Activated naive CD4-positive, alpha-beta T cell treated with anti-CD3 and anti-CD28 coated beads for 36 hours (primary cell): ENCODE measurements around the gene NPY5R. TPM values are rescaled to one million over a fixed set of nuclear protein-coding genes. Genes with fewer than 3 reads are reported as not detected.

Experiments used
- CTCF ChIA-PET: fragments of 350-600 bp; sonication (Branson Sonifier 250); formaldehyde crosslinking; loops from one replicate; lab custom pipeline; 2021; ENCODE audit warnings: antibody characterized with exemption; lab: Charles Lee
- DNase-seq: peaks from one replicate; pipeline ENCODE4 v3.0.0-alpha.2; 2020
- H3K27ac Mint-ChIP-seq: one replicate; pipeline ENCODE4 v1.8.0; 2021; ENCODE audit warnings: mild to moderate bottlenecking, mixed read lengths
- H3K27me3 Mint-ChIP-seq: one replicate; pipeline ENCODE4 v1.8.0; 2021; ENCODE audit warnings: low read depth, mixed read lengths
- H3K36me3 Mint-ChIP-seq: one replicate; pipeline ENCODE4 v1.8.0; 2021; ENCODE audit warnings: low read depth, mixed read lengths
- H3K4me1 Mint-ChIP-seq: one replicate; pipeline ENCODE4 v1.8.0; 2021; ENCODE audit warnings: low read depth, mixed read lengths
- H3K4me3 Mint-ChIP-seq: one replicate; pipeline ENCODE4 v1.8.0; 2021; ENCODE audit warnings: mild to moderate bottlenecking, moderate library complexity, mixed read lengths
- H3K9me3 Mint-ChIP-seq: one replicate; pipeline ENCODE4 v1.8.0; 2021; ENCODE audit warnings: mixed read lengths
- intact Hi-C: fragments of 100-400 bp; cut with micrococcal nuclease; formaldehyde crosslinking; loops from one replicate; pipeline ENCODE4 v1.15.1; 2023
- total RNA-seq, 2 experiments: library from RNA; stranded (reverse); gene quantifications; one replicate each; pipeline ENCODE4 v1.2.3, GENCODE V29; 2021

NPY5R gene
- total RNA-seq, 2 experiments from 2014 or later, result not detected

DNA sequence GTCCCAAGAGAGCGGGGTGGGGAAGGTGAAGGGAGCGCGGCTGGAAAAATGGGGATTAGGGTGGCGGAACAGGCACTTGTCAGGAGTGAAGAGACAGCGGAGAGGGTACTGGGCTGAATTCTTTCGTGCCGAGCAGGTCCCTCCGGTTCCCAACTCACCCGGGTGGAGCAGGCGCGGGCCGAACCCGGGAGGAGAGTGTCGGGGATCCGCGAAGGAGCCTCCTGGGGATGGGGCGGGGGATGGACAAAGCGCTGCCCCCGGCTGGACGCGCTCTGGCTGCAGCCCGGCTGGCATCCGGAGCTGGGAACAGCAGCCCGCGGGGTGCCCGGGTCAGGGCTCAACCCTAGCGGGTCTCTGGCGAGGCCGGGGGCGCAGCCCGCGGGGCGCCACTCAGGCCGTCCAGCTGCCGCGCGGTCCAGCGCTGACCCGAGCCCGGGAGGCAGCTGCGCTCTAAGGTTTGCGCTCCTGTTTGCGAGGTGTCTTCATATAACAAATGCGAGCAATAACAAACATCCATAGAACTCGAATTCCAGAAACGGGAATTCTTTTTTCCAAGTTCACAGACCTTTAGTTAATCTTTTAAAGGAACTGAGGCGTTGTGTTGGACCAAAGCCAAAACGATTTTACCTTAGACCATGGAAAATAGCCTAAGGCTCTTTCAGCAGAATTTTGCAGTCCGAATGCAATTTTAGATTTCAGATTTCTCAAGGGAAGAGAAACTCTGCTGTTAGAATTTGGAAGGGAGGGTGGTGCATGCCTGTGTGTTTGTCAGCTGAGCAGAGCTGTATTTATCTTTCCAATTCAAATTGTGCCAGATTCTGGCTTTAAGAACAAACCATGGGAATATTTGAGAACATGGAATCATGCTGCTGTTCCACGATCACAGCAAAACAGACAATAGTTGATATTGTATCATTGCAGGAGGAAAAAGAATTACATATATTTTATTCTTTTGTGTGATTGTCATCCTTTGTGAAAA is 744 bp downstream of the NPY5R start:
- Mint-ChIP-seq H3K4me3 (no peak overlapping the region), H3K27me3 (peaks cover 37% of the 10 kb centered on the region), H3K36me3 (no peaks in the 10 kb centered on the region), H3K27ac (no peak overlapping the region), H3K9me3 (no peaks in the 10 kb centered on the region), H3K4me1 (peaks cover 2% of the 10 kb centered on the region)
- CTCF ChIA-PET, result no interaction called here
- intact Hi-C loops, result no loop called here
- DNase-seq, result no peak

DNA sequence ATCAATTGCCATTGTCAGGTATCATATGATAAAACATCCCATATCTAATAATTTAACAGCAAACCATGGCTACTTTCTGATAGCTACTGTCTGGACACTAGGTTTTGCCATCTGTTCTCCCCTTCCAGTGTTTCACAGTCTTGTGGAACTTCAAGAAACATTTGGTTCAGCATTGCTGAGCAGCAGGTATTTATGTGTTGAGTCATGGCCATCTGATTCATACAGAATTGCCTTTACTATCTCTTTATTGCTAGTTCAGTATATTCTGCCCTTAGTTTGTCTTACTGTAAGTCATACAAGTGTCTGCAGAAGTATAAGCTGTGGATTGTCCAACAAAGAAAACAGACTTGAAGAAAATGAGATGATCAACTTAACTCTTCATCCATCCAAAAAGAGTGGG is 7.0 kb downstream of the NPY5R start:
- no peak overlapping the region for H3K27ac Mint-ChIP-seq
- no peaks in the 10 kb centered on the region for H3K9me3 Mint-ChIP-seq
- no peak overlapping the region for H3K4me3 Mint-ChIP-seq
- no peak for DNase-seq
- CTCF ChIA-PET, result interaction anchor here (0.6 kb wide), 1 partner anchor 84 kb away, joined by 3 read pairs; no protein-coding TSS in a partner anchor
- no peaks in the 10 kb centered on the region for H3K36me3 Mint-ChIP-seq
- intact Hi-C loops, result no loop called here
- peaks cover 20% of the 10 kb centered on the region for H3K27me3 Mint-ChIP-seq
- H3K4me1 Mint-ChIP-seq, result no peaks in the 10 kb centered on the region

DNA sequence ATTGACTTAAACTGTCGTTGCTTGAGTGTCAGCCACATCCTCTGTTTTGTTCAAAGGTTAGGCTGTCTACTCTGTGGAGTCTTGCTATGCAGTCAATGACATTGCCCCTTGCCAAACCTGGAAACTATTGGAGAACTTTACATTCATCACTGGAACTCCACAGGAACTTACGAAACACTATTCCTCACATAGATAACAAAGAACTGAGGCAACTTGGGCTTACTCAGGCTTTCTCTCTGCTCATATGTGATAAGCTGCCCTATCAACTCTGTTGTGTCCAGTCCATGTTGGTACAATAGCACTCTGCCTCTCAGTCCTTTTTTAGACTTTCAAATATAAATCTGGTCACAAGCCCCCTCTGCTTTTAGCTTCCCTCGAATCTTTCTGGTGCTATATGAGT is 9.4 kb downstream of the NPY5R start:
- Mint-ChIP-seq H3K4me3 (no peak overlapping the region), H3K36me3 (no peaks in the 10 kb centered on the region), H3K9me3 (no peaks in the 10 kb centered on the region), H3K27ac (no peak overlapping the region), H3K27me3 (peaks cover 13% of the 10 kb centered on the region), H3K4me1 (no peaks in the 10 kb centered on the region)
- no peak for DNase-seq
- intact Hi-C loops, result no loop called here
- CTCF ChIA-PET, result no interaction called here

DNA sequence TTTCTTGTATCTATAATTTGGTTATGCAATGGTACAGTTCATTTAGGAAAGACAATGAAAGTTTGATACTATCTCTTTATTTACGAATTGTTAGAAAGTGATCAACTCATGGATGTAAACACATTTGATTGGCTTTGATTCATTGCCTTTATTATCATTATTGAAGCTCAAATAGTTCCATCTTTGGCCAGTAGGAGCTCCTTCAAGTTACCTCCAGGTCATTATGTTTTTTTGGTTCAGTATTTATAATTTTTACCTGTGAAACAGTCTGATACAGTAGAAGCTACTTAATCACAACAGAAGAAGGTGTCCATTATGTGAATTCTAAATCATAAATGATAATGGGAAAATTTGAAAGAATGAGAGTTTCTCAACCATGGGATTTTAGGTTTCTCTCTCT is 12.4 kb downstream of the NPY5R start:
- no peak overlapping the region for H3K4me3 Mint-ChIP-seq
- CTCF ChIA-PET, result no interaction called here
- intact Hi-C loops, result no loop called here
- H3K27ac Mint-ChIP-seq, result no peak overlapping the region
- H3K27me3 Mint-ChIP-seq, result peaks cover 8% of the 10 kb centered on the region
- no peaks in the 10 kb centered on the region for H3K36me3 Mint-ChIP-seq
- no peaks in the 10 kb centered on the region for H3K4me1 Mint-ChIP-seq
- no peaks in the 10 kb centered on the region for H3K9me3 Mint-ChIP-seq
- no peak for DNase-seq

DNA sequence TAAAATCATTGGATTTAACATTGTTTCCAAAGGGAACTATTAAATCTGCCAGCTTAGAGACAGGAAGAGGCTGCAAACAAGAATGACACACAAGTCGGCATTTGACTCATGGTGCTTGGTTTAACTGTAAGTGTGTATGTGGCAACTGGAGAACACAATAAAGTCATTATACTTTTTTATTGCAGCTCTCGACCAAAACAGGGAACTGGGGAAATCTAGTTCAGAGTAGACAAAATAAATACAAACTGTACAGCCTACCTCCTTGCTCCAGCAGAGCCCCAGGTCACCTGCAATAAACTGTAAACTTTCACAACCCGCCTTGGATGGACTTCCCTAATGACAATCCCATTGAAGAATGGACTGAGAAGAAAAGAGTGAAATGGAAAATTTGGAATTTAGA is 24.0 kb downstream of the NPY5R start:
- H3K4me1 Mint-ChIP-seq, result no peaks in the 10 kb centered on the region
- CTCF ChIA-PET, result no interaction called here
- H3K36me3 Mint-ChIP-seq, result no peaks in the 10 kb centered on the region
- DNase-seq, result no peak
- peaks cover 22% of the 10 kb centered on the region for H3K27me3 Mint-ChIP-seq
- intact Hi-C loops, result no loop called here
- no peak overlapping the region for H3K4me3 Mint-ChIP-seq
- H3K9me3 Mint-ChIP-seq, result peaks cover 1% of the 10 kb centered on the region
- no peak overlapping the region for H3K27ac Mint-ChIP-seq

DNA sequence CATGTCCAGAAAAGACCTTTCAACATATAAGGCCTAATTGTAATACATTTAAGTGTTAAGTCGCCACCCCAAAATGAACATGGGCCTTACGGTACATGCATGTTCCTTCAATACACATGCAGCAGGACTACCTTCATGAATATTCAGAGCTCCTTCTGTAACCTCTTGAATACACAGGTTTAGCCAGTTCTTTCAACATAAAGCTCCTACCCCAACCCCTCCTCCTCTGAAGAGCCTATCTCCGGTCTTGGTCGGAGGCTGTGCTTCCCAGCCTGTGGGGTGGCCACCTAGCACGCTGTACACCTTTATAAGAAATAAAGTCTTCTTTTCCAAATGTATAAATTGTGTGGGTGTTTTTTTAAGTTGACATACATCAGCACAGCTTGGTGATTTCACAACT is 28.3 kb downstream of the NPY5R start:
- intact Hi-C loops, result no loop called here
- CTCF ChIA-PET, result no interaction called here
- H3K9me3 Mint-ChIP-seq, result peaks cover 1% of the 10 kb centered on the region
- H3K36me3 Mint-ChIP-seq, result no peaks in the 10 kb centered on the region
- peaks cover 12% of the 10 kb centered on the region for H3K27me3 Mint-ChIP-seq
- no peak overlapping the region for H3K4me3 Mint-ChIP-seq
- H3K27ac Mint-ChIP-seq, result no peak overlapping the region
- no peak for DNase-seq
- no peaks in the 10 kb centered on the region for H3K4me1 Mint-ChIP-seq

DNA sequence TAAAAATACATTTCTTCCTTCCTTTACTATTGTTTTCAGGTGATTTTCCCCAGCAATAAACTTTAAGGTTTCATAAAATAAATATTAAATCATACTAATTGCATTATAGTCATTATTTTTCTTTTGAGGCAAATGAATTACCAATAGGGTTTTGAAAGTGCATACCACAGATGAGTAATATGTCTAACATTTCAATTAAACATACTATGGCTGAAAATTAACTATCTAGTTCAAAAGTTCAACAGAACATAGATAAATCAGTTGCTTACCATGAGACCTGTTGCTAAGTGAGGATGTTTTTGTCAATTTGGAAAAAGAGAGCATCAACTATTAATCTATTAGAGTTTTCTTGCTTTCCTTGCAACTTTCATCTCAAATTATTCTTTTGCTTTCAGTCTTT is 35.0 kb downstream of the NPY5R start:
- CTCF ChIA-PET, result interaction anchor here (1.2 kb wide), 1 partner anchor 10 kb away, joined by 3 read pairs; no protein-coding TSS in a partner anchor
- H3K9me3 Mint-ChIP-seq, result no peaks in the 10 kb centered on the region
- DNase-seq, result no peak
- H3K27ac Mint-ChIP-seq, result no peak overlapping the region
- no peak overlapping the region for H3K4me3 Mint-ChIP-seq
- no peaks in the 10 kb centered on the region for H3K4me1 Mint-ChIP-seq
- no peaks in the 10 kb centered on the region for H3K36me3 Mint-ChIP-seq
- intact Hi-C loops, result no loop called here
- peaks cover 7% of the 10 kb centered on the region for H3K27me3 Mint-ChIP-seq

DNA sequence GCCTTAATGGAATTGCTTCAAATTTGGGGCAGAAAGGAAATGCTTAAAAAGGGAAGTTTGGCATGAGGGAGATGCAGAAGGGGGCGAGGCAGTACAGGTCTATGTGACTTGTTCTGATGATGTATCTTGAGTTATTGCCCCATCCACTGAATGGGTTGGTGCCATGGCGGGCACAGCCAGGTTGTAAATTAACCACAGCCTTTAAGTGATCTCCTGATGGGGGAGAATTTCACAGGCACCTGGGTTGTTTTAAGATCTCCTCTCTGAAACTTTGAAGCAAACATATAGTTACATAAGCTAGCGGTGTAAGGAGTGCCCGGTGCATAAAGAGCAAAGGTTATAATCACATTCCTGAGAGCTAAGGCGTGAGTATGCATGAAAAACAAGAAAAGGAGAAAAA is 37.0 kb downstream of the NPY5R start:
- Mint-ChIP-seq H3K27me3 (peaks cover 10% of the 10 kb centered on the region), H3K27ac (no peak overlapping the region), H3K9me3 (no peaks in the 10 kb centered on the region), H3K36me3 (no peaks in the 10 kb centered on the region), H3K4me1 (no peaks in the 10 kb centered on the region), H3K4me3 (no peak overlapping the region)
- DNase-seq, result no peak
- CTCF ChIA-PET, result no interaction called here
- intact Hi-C loops, result no loop called here

DNA sequence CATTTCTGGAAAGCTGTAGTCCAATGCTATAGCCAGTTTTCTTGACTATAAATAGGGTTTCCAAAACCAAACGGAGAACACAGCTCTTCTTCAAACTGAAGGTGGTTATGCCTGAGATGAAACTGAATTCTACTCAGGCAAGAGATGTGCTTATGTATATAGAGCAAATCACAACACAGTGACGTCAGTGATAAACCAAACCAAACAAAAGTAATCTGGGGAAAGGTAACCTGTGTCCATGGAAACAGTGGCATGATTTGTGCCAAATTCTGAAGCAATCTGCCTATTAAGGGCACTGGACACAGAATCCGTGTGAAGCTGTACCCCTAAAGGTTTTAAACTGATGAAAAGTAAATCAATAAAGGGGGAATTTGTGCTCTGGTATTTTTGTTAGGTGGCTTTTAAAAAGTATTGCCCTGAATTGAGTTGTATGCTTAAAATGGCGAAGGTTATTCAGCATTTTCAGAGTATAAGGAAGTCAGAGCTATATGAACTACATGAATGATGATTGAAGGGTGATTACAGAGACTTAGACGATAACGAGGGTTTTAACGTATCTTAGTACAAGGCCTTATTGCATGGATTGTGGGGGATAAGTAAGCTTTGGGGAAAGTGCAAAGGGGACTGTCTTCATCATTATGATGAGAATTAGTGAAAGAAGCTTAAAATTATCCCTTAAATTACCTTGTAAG is 38.6 kb downstream of the NPY5R start:
- no peak for DNase-seq
- Mint-ChIP-seq H3K9me3 (no peaks in the 10 kb centered on the region), H3K27ac (no peak overlapping the region), H3K4me3 (no peak overlapping the region), H3K27me3 (peaks cover 17% of the 10 kb centered on the region), H3K4me1 (no peaks in the 10 kb centered on the region), H3K36me3 (no peaks in the 10 kb centered on the region)
- CTCF ChIA-PET, result interaction anchor here (1.1 kb wide), 1 partner anchor 49 kb away, joined by 4 read pairs; no protein-coding TSS in a partner anchor
- intact Hi-C loops, result no loop called here

DNA sequence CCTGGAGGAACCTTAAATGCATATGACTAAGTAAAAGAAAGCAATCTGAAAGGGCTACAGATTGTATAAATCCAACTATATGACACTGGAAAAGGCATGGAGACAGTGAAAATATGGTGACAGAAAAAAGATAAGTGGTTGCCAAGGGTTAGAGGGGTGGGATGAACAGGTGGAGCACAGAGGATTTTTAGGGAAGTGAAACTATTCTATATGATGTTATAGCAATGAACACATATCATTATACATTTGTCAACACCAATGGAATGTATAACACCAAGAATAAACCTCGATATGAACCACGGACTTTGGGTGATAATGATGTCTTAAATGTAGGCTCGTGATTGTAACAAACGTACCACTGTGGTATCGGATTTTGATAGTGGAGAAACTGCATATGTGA is 40.7 kb downstream of the NPY5R start:
- Mint-ChIP-seq H3K4me1 (no peaks in the 10 kb centered on the region), H3K36me3 (no peaks in the 10 kb centered on the region), H3K27ac (no peak overlapping the region), H3K27me3 (peaks cover 27% of the 10 kb centered on the region), H3K4me3 (no peak overlapping the region), H3K9me3 (no peaks in the 10 kb centered on the region)
- CTCF ChIA-PET, result no interaction called here
- intact Hi-C loops, result no loop called here
- no peak for DNase-seq

DNA sequence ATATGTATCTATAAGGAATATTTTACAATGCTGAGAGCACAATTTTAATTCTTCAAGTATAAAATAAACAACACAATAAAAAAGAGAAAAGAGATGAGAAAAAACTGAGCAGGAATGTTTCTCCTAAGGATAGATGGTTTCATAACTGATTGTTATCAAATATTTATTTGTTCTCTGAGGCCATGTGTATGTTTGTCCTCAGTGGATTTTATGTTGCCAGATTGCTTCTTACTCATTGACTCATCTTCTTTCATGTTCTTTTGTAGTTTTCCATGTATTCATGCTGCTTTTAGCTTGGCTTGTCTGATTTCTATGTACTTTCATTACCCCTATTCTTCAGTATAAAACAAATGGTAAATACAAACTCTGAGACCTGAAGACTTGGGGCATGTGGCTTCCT is 41.2 kb downstream of the NPY5R start:
- Mint-ChIP-seq H3K4me3 (no peak overlapping the region), H3K9me3 (no peaks in the 10 kb centered on the region), H3K27me3 (peaks cover 25% of the 10 kb centered on the region), H3K36me3 (no peaks in the 10 kb centered on the region), H3K4me1 (no peaks in the 10 kb centered on the region), H3K27ac (no peak overlapping the region)
- intact Hi-C loops, result no loop called here
- CTCF ChIA-PET, result no interaction called here
- DNase-seq, result no peak

DNA sequence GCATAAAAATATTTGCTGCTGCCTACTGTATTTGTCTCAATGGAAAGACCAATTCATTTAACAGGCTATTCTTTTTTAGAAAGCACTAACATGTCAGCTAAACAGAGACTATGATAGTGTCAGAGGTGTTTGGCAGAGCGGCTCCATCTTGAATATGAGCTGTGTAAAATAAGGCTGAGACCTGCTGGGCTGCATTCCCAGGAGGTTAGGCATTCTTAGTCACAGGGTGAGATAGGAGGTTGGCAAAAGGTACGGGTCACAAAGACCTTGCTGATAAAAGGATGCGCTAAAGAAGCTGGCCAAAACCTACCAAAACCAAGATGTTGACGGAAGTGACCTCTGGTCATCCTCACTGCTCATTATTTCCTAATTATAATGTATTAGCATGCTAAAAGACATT is 41.8 kb downstream of the NPY5R start:
- Mint-ChIP-seq H3K4me1 (no peaks in the 10 kb centered on the region), H3K4me3 (no peak overlapping the region), H3K27me3 (peaks cover 22% of the 10 kb centered on the region), H3K9me3 (no peaks in the 10 kb centered on the region), H3K27ac (no peak overlapping the region), H3K36me3 (no peaks in the 10 kb centered on the region)
- DNase-seq, result no peak
- intact Hi-C loops, result no loop called here
- CTCF ChIA-PET, result interaction anchor here (0.6 kb wide), 1 partner anchor 170 kb away, joined by 3 read pairs; no protein-coding TSS in a partner anchor
